WTC11 (cell line): ENCODE data around the gene PACSIN1. TPM values are rescaled to one million over a fixed set of nuclear protein-coding genes. Genes with fewer than 3 reads are reported as not detected.

Experiments used
- ATAC-seq: fragments of 200-7000 bp; cut with Tn5 transposase; 2 replicates; pipeline ENCODE4 v1.10.0; 2021; ENCODE audit warnings: mild to moderate bottlenecking, moderate library complexity
- CTCF ChIA-PET: fragments of 300-600 bp; sonication (Branson Sonifier 250); formaldehyde crosslinking; loops from one replicate; lab custom pipeline; 2021; ENCODE audit warnings: antibody characterized with exemption; lab: Charles Lee
- POLR2A ChIA-PET: fragments of 350-600 bp; sonication (Branson Sonifier 250); formaldehyde crosslinking; loops from one replicate; lab custom pipeline; 2021; ENCODE audit warnings: antibody characterized with exemption; lab: Charles Lee
- DNase-seq: peaks from one replicate; pipeline ENCODE4 v3.0.0; 2021; ENCODE audit warnings: low spot score
- H3K27ac Mint-ChIP-seq: 2 replicates; pipeline ENCODE4 v1.8.0; 2021; ENCODE audit warnings: mixed read lengths
- H3K27me3 Mint-ChIP-seq: 2 replicates; pipeline ENCODE4 v1.8.0; 2021; ENCODE audit warnings: low read depth, mild to moderate bottlenecking, moderate library complexity, mixed read lengths
- H3K36me3 Mint-ChIP-seq: 2 replicates; pipeline ENCODE4 v1.8.0; 2021; ENCODE audit warnings: mixed read lengths
- H3K4me1 Mint-ChIP-seq: 2 replicates; pipeline ENCODE4 v1.8.0; 2022; ENCODE audit warnings: mixed read lengths
- H3K4me3 Mint-ChIP-seq: 2 replicates; pipeline ENCODE4 v1.8.0; 2021; ENCODE audit warnings: mild to moderate bottlenecking, moderate library complexity, mixed read lengths
- H3K9me3 Mint-ChIP-seq: 2 replicates; pipeline ENCODE4 v1.8.0; 2021; ENCODE audit warnings: mixed read lengths
- ARID4B ChIP-seq: sonication (generic); formaldehyde crosslinking; IDR thresholded peaks from 2 replicates; pipeline ENCODE4 v1.8.0; 2023; ENCODE audit warnings: missing genetic modification reagents, mild to moderate bottlenecking, borderline replicate concordance
- FOXJ3 ChIP-seq: sonication (generic); formaldehyde crosslinking; IDR thresholded peaks from 2 replicates; pipeline ENCODE4 v1.9.0; 2021; ENCODE audit warnings: missing genetic modification reagents, mild to moderate bottlenecking, borderline replicate concordance
- NFE2L1 ChIP-seq: sonication (generic); formaldehyde crosslinking; IDR thresholded peaks from 2 replicates; pipeline ENCODE4 v1.8.1; 2023; ENCODE audit warnings: missing genetic modification reagents
- NR2C2 ChIP-seq: sonication (generic); formaldehyde crosslinking; IDR thresholded peaks from 2 replicates; pipeline ENCODE4 v1.8.0; 2022; ENCODE audit warnings: mild to moderate bottlenecking, missing genetic modification reagents
- NR3C1 ChIP-seq: sonication (generic); formaldehyde crosslinking; conservative IDR thresholded peaks from 2 replicates; pipeline ENCODE4 v1.8.1; 2023; ENCODE audit warnings: low read depth, mild to moderate bottlenecking, missing genetic modification reagents
- ZBTB21 ChIP-seq: sonication (generic); formaldehyde crosslinking; IDR thresholded peaks from 2 replicates; pipeline ENCODE4 v1.8.1; 2023; ENCODE audit warnings: mild to moderate bottlenecking, missing genetic modification reagents, borderline replicate concordance
- total RNA-seq: library from RNA; stranded (reverse); gene quantifications from 3 replicates; pipeline ENCODE4 v1.2.3, GENCODE V29; 2021
- TF ChIP-seq, protein P1 (sequence below): sonication (generic); formaldehyde crosslinking; IDR thresholded peaks from 2 replicates; pipeline ENCODE4 v1.8.1; 2022; ENCODE audit warnings: low read depth, mild to moderate bottlenecking, moderate library complexity, missing genetic modification reagents, borderline replicate concordance
- TF ChIP-seq, protein P2 (sequence below): sonication (generic); formaldehyde crosslinking; IDR thresholded peaks from 2 replicates; pipeline ENCODE4 v1.8.1; 2023; ENCODE audit warnings: mild to moderate bottlenecking, missing genetic modification reagents, moderate library complexity
- TF ChIP-seq, protein P3 (sequence below): sonication (generic); formaldehyde crosslinking; IDR thresholded peaks from 2 replicates; pipeline ENCODE4 v1.8.0; 2022; ENCODE audit warnings: mild to moderate bottlenecking, missing genetic modification reagents
- TF ChIP-seq, protein P4 (sequence below): sonication (generic); formaldehyde crosslinking; IDR thresholded peaks from 2 replicates; pipeline ENCODE4 v1.8.0; 2022; ENCODE audit warnings: mild to moderate bottlenecking, missing genetic modification reagents

PACSIN1 gene
- total RNA-seq, 1 experiment from 2014 or later, result 12.6 TPM

DNA sequence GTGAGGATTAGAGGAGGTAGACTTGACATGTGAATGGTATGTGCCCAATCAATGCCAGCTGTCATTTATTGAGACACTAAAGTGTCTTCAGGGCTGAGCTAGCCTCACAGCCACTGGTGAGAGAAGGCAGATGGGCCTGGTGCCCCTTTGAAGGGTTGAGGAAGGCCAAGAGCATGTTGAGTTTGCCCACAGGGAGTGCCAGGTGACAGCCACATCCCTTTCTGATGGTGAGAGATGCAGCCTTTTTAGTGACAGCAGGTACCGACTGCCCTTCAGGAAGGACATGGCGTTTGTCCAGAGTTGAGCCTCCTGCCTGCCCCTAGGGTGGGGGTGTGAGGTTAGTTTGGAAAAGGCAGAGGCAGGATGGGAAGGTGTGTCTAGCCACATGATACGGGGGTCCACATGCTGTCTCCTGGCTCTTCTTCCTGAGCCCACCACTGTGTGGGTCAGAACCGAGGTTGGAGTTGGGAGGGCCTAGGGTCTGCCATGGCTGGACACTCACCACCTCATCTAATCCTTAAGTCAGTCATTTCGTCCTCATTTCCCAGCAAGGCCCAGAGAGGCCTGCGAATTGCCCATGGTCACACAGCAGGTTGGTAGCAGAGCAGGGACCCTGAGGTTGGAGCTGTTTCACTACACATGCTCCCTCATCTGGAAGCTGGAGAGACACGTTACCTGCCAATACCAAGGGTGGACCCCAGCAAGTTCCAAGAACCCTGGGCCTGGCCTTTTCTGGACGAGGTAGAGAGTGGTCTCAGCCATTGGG, 57.7 kb downstream of the PACSIN1 start:
- no peak for ATAC-seq
- Mint-ChIP-seq H3K27me3 (no peaks in the 10 kb centered on the region; the same call in 1 of the 2 replicates), H3K4me3 (no peak overlapping the region), H3K4me1 (peaks cover 17% of the 10 kb centered on the region), H3K36me3 (no peaks in the 10 kb centered on the region), H3K27ac (no peak overlapping the region), H3K9me3 (no peaks in the 10 kb centered on the region)
- ChIA-PET CTCF (interaction anchor here (1.2 kb wide), 1 partner anchor 328 kb away, joined by 3 read pairs; no protein-coding TSS in a partner anchor), POLR2A (no interaction called here)
- peak; percentile 4 for DNase-seq
- no peak for TF ChIP-seq ZBTB21 (CRISPR knock-in tag)
- TF ChIP-seq, protein P1, sequence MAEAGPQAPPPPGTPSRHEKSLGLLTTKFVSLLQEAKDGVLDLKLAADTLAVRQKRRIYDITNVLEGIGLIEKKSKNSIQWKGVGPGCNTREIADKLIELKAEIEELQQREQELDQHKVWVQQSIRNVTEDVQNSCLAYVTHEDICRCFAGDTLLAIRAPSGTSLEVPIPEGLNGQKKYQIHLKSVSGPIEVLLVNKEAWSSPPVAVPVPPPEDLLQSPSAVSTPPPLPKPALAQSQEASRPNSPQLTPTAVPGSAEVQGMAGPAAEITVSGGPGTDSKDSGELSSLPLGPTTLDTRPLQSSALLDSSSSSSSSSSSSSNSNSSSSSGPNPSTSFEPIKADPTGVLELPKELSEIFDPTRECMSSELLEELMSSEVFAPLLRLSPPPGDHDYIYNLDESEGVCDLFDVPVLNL (CRISPR knock-in tag), result no peak

DNA sequence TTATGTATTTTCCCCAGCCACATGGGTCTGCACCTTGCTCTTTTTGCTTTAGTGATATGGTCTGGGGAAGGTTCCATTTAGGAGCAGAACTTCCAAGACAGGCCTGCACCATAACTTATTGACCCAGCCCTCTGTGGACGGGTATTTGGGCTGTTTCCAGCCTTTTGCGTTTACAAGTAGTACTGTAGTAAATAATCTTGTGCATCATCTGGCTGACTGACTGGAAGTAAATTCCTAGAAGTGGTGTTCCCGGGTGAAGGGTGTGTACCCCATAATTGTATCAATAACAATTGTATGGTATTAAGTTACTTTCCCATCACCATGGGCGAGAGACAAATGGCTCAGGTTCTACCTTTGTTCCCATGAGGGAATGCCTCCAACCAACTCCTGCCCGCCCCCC, 58.6 kb downstream of the PACSIN1 start:
- DNase-seq, result no peak
- TF ChIP-seq NR3C1 (CRISPR knock-in tag), result no peak
- TF ChIP-seq, protein P2, sequence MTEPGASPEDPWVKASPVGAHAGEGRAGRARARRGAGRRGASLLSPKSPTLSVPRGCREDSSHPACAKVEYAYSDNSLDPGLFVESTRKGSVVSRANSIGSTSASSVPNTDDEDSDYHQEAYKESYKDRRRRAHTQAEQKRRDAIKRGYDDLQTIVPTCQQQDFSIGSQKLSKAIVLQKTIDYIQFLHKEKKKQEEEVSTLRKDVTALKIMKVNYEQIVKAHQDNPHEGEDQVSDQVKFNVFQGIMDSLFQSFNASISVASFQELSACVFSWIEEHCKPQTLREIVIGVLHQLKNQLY (CRISPR knock-in tag), result no peak
- TF ChIP-seq NR2C2, result no peak
- TF ChIP-seq, protein P3, sequence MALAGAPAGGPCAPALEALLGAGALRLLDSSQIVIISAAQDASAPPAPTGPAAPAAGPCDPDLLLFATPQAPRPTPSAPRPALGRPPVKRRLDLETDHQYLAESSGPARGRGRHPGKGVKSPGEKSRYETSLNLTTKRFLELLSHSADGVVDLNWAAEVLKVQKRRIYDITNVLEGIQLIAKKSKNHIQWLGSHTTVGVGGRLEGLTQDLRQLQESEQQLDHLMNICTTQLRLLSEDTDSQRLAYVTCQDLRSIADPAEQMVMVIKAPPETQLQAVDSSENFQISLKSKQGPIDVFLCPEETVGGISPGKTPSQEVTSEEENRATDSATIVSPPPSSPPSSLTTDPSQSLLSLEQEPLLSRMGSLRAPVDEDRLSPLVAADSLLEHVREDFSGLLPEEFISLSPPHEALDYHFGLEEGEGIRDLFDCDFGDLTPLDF (CRISPR knock-in tag), result no peak
- TF ChIP-seq NFE2L1 (CRISPR knock-in tag), result no peak
- no peak for TF ChIP-seq ARID4B (CRISPR knock-in tag)
- TF ChIP-seq, all 79 proteins: peak for 0
- H3K4me1 Mint-ChIP-seq, result peaks cover 17% of the 10 kb centered on the region
- H3K27ac Mint-ChIP-seq, result no peak overlapping the region
- ChIA-PET CTCF (no interaction called here), POLR2A (no interaction called here)
- no peaks in the 10 kb centered on the region for H3K36me3 Mint-ChIP-seq
- H3K27me3 Mint-ChIP-seq, result no peaks in the 10 kb centered on the region
- ATAC-seq, result no peak
- H3K9me3 Mint-ChIP-seq, result no peaks in the 10 kb centered on the region
- no peak overlapping the region for H3K4me3 Mint-ChIP-seq

GRCh38 chr6:34524971-34525370, 59.1 kb downstream of the PACSIN1 start:
- H3K4me3 Mint-ChIP-seq, result no peak overlapping the region
- H3K27me3 Mint-ChIP-seq, result no peaks in the 10 kb centered on the region
- H3K27ac Mint-ChIP-seq, result no peak overlapping the region
- no peaks in the 10 kb centered on the region for H3K9me3 Mint-ChIP-seq
- CTCF ChIA-PET, result interaction anchor here (1.3 to 1.7 kb wide), 2 partner anchors 11 to 59 kb away, joined by 3 read pairs; partner anchors contain the start of gene PACSIN1
- DNase-seq (no peak), ATAC-seq (no peak)
- POLR2A ChIA-PET, result no interaction called here
- H3K4me1 Mint-ChIP-seq, result peaks cover 17% of the 10 kb centered on the region
- no peaks in the 10 kb centered on the region for H3K36me3 Mint-ChIP-seq
- no peak for TF ChIP-seq FOXJ3 (CRISPR knock-in tag)
- TF ChIP-seq, protein P4, sequence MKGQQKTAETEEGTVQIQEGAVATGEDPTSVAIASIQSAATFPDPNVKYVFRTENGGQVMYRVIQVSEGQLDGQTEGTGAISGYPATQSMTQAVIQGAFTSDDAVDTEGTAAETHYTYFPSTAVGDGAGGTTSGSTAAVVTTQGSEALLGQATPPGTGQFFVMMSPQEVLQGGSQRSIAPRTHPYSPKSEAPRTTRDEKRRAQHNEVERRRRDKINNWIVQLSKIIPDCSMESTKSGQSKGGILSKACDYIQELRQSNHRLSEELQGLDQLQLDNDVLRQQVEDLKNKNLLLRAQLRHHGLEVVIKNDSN (CRISPR knock-in tag), result no peak
